Measurements from ENCODE around the gene KIAA0513. TPM values are rescaled to one million over a fixed set of nuclear protein-coding genes. Genes with fewer than 3 reads are reported as not detected.

The KIAA0513 gene
- total RNA-seq, 4 donors from 2014 or later: 14.8 to 43.4 (median 28.5) TPM

GRCh38 chr16:85027958-85028684, 526 bp downstream of the KIAA0513 start:
- Histone ChIP-seq H3K27ac (peak overlapping the region; percentile 71 to 92 (median 91)), H3K4me1 (peaks cover 0 to 48% (median 18%) of the 10 kb centered on the region in 3 donors), H3K36me3 (peaks cover 0 to 16% of the 10 kb centered on the region in 2 donors), H3K9me3 (no peaks in the 10 kb centered on the region), H3K4me3 (peak overlapping the region; percentile 81 to 97), H3K27me3 (no peaks in the 10 kb centered on the region)
- WGBS, 2 donors (ENCODE audit: low coverage in 1 of 2): 19% methylated on average over 6 of the region's 41 CpGs; no CpG with 5 or more reads in 1 of the 2 donors
- TF ChIP-seq CTCF (IDR thresholded peaks at IDR 0.05): peak in 1 of 4 experiments; percentile 18
- no peak for TF ChIP-seq POLR2A (IDR thresholded peaks at IDR 0.05)
- TF ChIP-seq EP300 (IDR thresholded peaks at IDR 0.05): no peak
- ATAC-seq: peak; percentile 7

- H3K36me3 ChIP-seq: peaks cover 0 to 20% of the 10 kb centered on the region in 2 donors
- no peaks in the 10 kb centered on the region for H3K9me3 ChIP-seq
- H3K27me3 ChIP-seq: no peaks in the 10 kb centered on the region
- H3K4me1 ChIP-seq: peaks cover 0 to 48% (median 18%) of the 10 kb centered on the region in 3 donors
- peak overlapping the region in 3 of 4 donors; percentile 91 to 92 (median 91) for H3K27ac ChIP-seq
- peak; percentile 44 for ATAC-seq
- WGBS, 2 donors (ENCODE audit: low coverage in 1 of 2): 26 to 54% methylated on average over 9 to 13 of the region's 17 CpGs
- H3K4me3 ChIP-seq: peak overlapping the region; percentile 81 to 97
- TF ChIP-seq POLR2A (IDR thresholded peaks at IDR 0.05) (no peak), CTCF (IDR thresholded peaks at IDR 0.05) (no peak), POLR2AphosphoS5 (IDR thresholded peaks at IDR 0.05) (no peak), EP300 (IDR thresholded peaks at IDR 0.05) (no peak)
These were observed 1.3 kb downstream of the KIAA0513 start for GRCh38 chr16:85028685-85029407.

GRCh38 chr16:85029408-85029784, 1.8 kb downstream of the KIAA0513 start:
- 0 to 18% methylated on average over 1 to 2 of the region's 4 CpGs for WGBS, 2 donors (ENCODE audit: low coverage in 1 of 2)
- no peak for ATAC-seq
- Histone ChIP-seq H3K36me3 (peaks cover 0 to 20% of the 10 kb centered on the region in 2 donors), H3K27me3 (no peaks in the 10 kb centered on the region), H3K9me3 (no peaks in the 10 kb centered on the region), H3K4me1 (peaks cover 0 to 48% (median 18%) of the 10 kb centered on the region in 3 donors), H3K4me3 (peak overlapping the region in 1 of 2 donors; percentile 97), H3K27ac (peak overlapping the region in 3 of 4 donors; percentile 91 to 92 (median 91))
- TF ChIP-seq POLR2AphosphoS5 (IDR thresholded peaks at IDR 0.05): no peak
- no peak for TF ChIP-seq EP300 (IDR thresholded peaks at IDR 0.05)
- no peak for TF ChIP-seq POLR2A (IDR thresholded peaks at IDR 0.05)
- TF ChIP-seq CTCF (IDR thresholded peaks at IDR 0.05): no peak

- TF ChIP-seq POLR2A (IDR thresholded peaks at IDR 0.05) (no peak), CTCF (IDR thresholded peaks at IDR 0.05) (no peak), POLR2AphosphoS5 (IDR thresholded peaks at IDR 0.05) (peak; percentile 68)
- Histone ChIP-seq H3K9me3 (no peaks in the 10 kb centered on the region), H3K27ac (peak overlapping the region in 3 of 4 donors; percentile 91 to 92 (median 91)), H3K4me1 (peaks cover 0 to 48% (median 18%) of the 10 kb centered on the region in 3 donors), H3K27me3 (no peaks in the 10 kb centered on the region), H3K36me3 (peaks cover 0 to 20% of the 10 kb centered on the region in 2 donors), H3K4me3 (peak overlapping the region in 1 of 2 donors; percentile 97)
- peak; percentile 50 for ATAC-seq
- WGBS, 2 donors (ENCODE audit: low coverage in 1 of 2): 78 to 81% methylated on average over 5 to 7 of the region's 16 CpGs
These were observed 2.4 kb downstream of the KIAA0513 start for GRCh38 chr16:85029981-85030401.
